B cell (primary cell): ENCODE measurements around the gene OR2A12. TPM values are rescaled to one million over a fixed set of nuclear protein-coding genes. Genes with fewer than 3 reads are reported as not detected.

ENCODE experiments used
- ATAC-seq: fragments of 200-7000 bp; cut with Tn5 transposase; one replicate; pipeline ENCODE4 v1.10.0; 2021; ENCODE audit warnings: low read depth, mild to moderate bottlenecking, moderate number of reproducible peaks, moderate library complexity
- CTCF ChIA-PET: fragments of 350-600 bp; sonication (Branson Sonifier 250); formaldehyde crosslinking; loops from one replicate; lab custom pipeline; 2021; ENCODE audit warnings: antibody characterized with exemption, inconsistent platforms; lab: Charles Lee
- POLR2A ChIA-PET: fragments of 350-600 bp; sonication (Branson Sonifier 250); formaldehyde crosslinking; loops from one replicate; lab custom pipeline; 2021; ENCODE audit warnings: antibody characterized with exemption; lab: Charles Lee
- DNase-seq: peaks from one replicate; pipeline ENCODE4 v3.0.0; 2013
- H2AFZ ChIP-seq: 2 replicates; pipeline ENCODE4 v1.6.1; 2012; ENCODE audit warnings: mild to moderate bottlenecking, low read depth, low read length; ENCODE audit not compliant: insufficient read depth, poor library complexity, severe bottlenecking
- H3K27ac ChIP-seq, 2 donors: 1 replicate in 1 of 2; 2 replicates in 1 of 2; pipeline ENCODE4 v1.5.1; 2012 to 2013; ENCODE audit warnings: low read length in 2 of 2, mild to moderate bottlenecking in 2 of 2, moderate library complexity in 1 of 2
- H3K27me3 ChIP-seq, 4 experiments: fragments of 200-600 bp in 1 of 4; sonication (generic) in 1 of 4; replicated peaks in 1 of 4; 1 replicate in 2 of 4; 2 replicates in 2 of 4; pipeline versions ENCODE4 v1.6.1 to v1.7.0; 2013 to 2016; ENCODE audit warnings: low read length in 3 of 4, mild to moderate bottlenecking in 2 of 4, mixed read lengths in 1 of 4, moderate library complexity in 1 of 4; ENCODE audit not compliant: insufficient read depth in 4 of 4, control insufficient read depth in 3 of 4; ENCODE audit errors: control extremely low read depth in 1 of 4
- H3K36me3 ChIP-seq, 2 experiments: replicated peaks in 1 of 2; 1 replicate in 1 of 2; 2 replicates in 1 of 2; pipeline versions ENCODE4 v1.6.1 to v1.7.1; 2013; ENCODE audit warnings: low read length in 1 of 2; ENCODE audit not compliant: insufficient read depth in 2 of 2, control insufficient read depth in 1 of 2; ENCODE audit errors: control extremely low read depth in 1 of 2, extremely low read depth in 1 of 2
- H3K4me1 ChIP-seq, 2 donors: fragments of 200-600 bp in 1 of 2; sonication (generic) in 1 of 2; 1 replicate in 1 of 2; 2 replicates in 1 of 2; pipeline versions ENCODE4 v1.5.1 to v1.6.1; 2013 to 2017; ENCODE audit warnings: low read length in 2 of 2; ENCODE audit not compliant: control insufficient read depth in 2 of 2, insufficient read depth in 2 of 2
- H3K4me2 ChIP-seq: replicated peaks from 2 replicates; pipeline ENCODE3; 2012; ENCODE audit warnings: mild to moderate bottlenecking, low read depth, low read length; ENCODE audit not compliant: poor library complexity, severe bottlenecking
- H3K4me3 ChIP-seq, 5 experiments: fragments of 200-600 bp in 1 of 5; sonication (generic) in 1 of 5; 1 replicate in 3 of 5; 2 replicates in 2 of 5; pipeline versions ENCODE4 v1.5.1 to v1.7.0; 2011 to 2016; ENCODE audit warnings: low read length in 4 of 5, mild to moderate bottlenecking in 4 of 5, low read depth in 2 of 5, control low read depth in 1 of 5, moderate library complexity in 1 of 5; ENCODE audit not compliant: insufficient read depth in 1 of 5; ENCODE audit errors: control extremely low read depth in 1 of 5, extremely low read depth in 1 of 5
- H3K79me2 ChIP-seq: fragments of 200-600 bp; sonication (generic); one replicate; pipeline ENCODE4 v1.6.0; 2016; ENCODE audit warnings: low read length; ENCODE audit not compliant: control insufficient read depth, insufficient read depth
- H3K9ac ChIP-seq: fragments of 200-600 bp; sonication (generic); 2 replicates; pipeline ENCODE4 v1.6.1; 2017; ENCODE audit warnings: mild to moderate bottlenecking, low read length, moderate library complexity
- H3K9me3 ChIP-seq, 3 donors: one replicate each; pipeline versions ENCODE4 v1.6.1 to v1.7.1; 2013; ENCODE audit warnings: low read length in 2 of 3; ENCODE audit not compliant: control insufficient read depth in 2 of 3, insufficient read depth in 1 of 3; ENCODE audit errors: control extremely low read depth in 1 of 3
- H4K20me1 ChIP-seq: 2 replicates; pipeline ENCODE4 v1.6.0; 2012; ENCODE audit warnings: mild to moderate bottlenecking, low read length; ENCODE audit not compliant: insufficient read depth, control insufficient read depth, poor library complexity, severe bottlenecking
- H3K27ac Mint-ChIP-seq: one replicate; pipeline ENCODE4 v1.8.0; 2021; ENCODE audit warnings: mixed read lengths
- H3K27me3 Mint-ChIP-seq: one replicate; pipeline ENCODE4 v1.8.0; 2021; ENCODE audit warnings: mixed read lengths
- H3K4me1 Mint-ChIP-seq: one replicate; pipeline ENCODE4 v1.8.0; 2021; ENCODE audit warnings: mixed read lengths
- H3K4me3 Mint-ChIP-seq: one replicate; pipeline ENCODE4 v1.8.0; 2021; ENCODE audit warnings: mixed read lengths
- H3K9me3 Mint-ChIP-seq: one replicate; pipeline ENCODE4 v1.8.0; 2022; ENCODE audit warnings: mixed read lengths; ENCODE audit not compliant: insufficient read depth
- EZH2 ChIP-seq: IDR thresholded peaks from 2 replicates; pipeline ENCODE4 v1.6.1; 2012; ENCODE audit warnings: borderline replicate concordance, low read depth, mild to moderate bottlenecking, moderate library complexity, low read length; ENCODE audit not compliant: insufficient read depth, poor library complexity, severe bottlenecking
- WGBS: methylation state at CpG from one replicate; pipeline ENCODE4 v1.1.5; 2013; ENCODE audit warnings: missing lambda C conversion rate; ENCODE audit not compliant: insufficient coverage; 5-methylcytosine and 5-hydroxymethylcytosine counted together
- intact Hi-C: fragments of 100-400 bp; cut with micrococcal nuclease; formaldehyde crosslinking; loops from one replicate; pipeline ENCODE4 v1.10.0; 2022
- polyA plus RNA-seq: library from polyadenylated mRNA; depleted of rRNA; stranded (reverse); fragments of >200 nt; gene quantifications from 2 replicates; pipeline ENCODE4 v1.2.3, GENCODE V29; 2012
- total RNA-seq, 2 donors: library from RNA; stranded (reverse); fragments of 120-200 nt in 1 of 2; gene quantifications; 1 replicate in 1 of 2; 2 replicates in 1 of 2; pipeline versions ENCODE4 v1.2.3 to v1.2.4, GENCODE V29; 2013 to 2022
- TF ChIP-seq, protein P1 (sequence below): fragments of 200-600 bp; IDR thresholded peaks from one replicate; pipeline ENCODE4 v1.8.0; 2022; ENCODE audit warnings: antibody characterized with exemption, mild to moderate bottlenecking

OR2A12 gene
- total and polyA plus RNA-seq, 2 donors (not counting 1 experiment from before 2014, with no cell fraction given), result not detected

DNA sequence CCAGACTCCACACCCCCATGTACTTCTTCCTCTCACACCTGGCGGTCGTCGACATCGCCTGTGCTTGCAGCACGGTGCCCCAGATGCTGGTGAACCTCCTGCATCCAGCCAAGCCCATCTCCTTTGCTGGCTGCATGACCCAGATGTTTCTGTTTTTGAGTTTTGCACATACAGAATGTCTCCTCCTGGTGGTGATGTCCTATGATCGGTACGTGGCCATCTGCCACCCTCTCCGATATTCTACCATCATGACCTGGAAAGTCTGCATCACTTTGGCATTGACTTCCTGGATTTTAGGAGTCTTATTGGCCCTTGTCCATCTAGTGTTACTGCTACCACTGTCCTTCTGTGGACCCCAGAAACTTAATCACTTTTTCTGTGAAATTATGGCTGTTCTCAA, 11.7 kb upstream of the OR2A12 start:
- Histone ChIP-seq H3K4me3 (no peak overlapping the region), H3K4me1 (no peaks in the 10 kb centered on the region), H3K4me2 (no peak overlapping the region), H2AFZ (no peak overlapping the region), H3K27ac (no peak overlapping the region), H4K20me1 (no peaks in the 10 kb centered on the region), H3K9ac (no peak overlapping the region), H3K27me3 (no peaks in the 10 kb centered on the region), H3K9me3 (no peaks in the 10 kb centered on the region), H3K79me2 (no peaks in the 10 kb centered on the region), H3K36me3 (no peaks in the 10 kb centered on the region)
- CTCF ChIA-PET, result no interaction called here
- WGBS, result 94% methylated on average over 8 of the region's 8 CpGs
- Mint-ChIP-seq H3K4me1 (no peaks in the 10 kb centered on the region), H3K27ac (no peak overlapping the region), H3K9me3 (no peaks in the 10 kb centered on the region), H3K4me3 (no peak overlapping the region), H3K27me3 (peaks cover 6% of the 10 kb centered on the region)
- no peak for DNase-seq
- no peak for ATAC-seq
- POLR2A ChIA-PET, result no interaction called here
- TF ChIP-seq, protein P1, sequence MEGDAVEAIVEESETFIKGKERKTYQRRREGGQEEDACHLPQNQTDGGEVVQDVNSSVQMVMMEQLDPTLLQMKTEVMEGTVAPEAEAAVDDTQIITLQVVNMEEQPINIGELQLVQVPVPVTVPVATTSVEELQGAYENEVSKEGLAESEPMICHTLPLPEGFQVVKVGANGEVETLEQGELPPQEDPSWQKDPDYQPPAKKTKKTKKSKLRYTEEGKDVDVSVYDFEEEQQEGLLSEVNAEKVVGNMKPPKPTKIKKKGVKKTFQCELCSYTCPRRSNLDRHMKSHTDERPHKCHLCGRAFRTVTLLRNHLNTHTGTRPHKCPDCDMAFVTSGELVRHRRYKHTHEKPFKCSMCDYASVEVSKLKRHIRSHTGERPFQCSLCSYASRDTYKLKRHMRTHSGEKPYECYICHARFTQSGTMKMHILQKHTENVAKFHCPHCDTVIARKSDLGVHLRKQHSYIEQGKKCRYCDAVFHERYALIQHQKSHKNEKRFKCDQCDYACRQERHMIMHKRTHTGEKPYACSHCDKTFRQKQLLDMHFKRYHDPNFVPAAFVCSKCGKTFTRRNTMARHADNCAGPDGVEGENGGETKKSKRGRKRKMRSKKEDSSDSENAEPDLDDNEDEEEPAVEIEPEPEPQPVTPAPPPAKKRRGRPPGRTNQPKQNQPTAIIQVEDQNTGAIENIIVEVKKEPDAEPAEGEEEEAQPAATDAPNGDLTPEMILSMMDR, result no peak
- TF ChIP-seq EZH2, result no peak
- intact Hi-C loops, result no loop called here

DNA sequence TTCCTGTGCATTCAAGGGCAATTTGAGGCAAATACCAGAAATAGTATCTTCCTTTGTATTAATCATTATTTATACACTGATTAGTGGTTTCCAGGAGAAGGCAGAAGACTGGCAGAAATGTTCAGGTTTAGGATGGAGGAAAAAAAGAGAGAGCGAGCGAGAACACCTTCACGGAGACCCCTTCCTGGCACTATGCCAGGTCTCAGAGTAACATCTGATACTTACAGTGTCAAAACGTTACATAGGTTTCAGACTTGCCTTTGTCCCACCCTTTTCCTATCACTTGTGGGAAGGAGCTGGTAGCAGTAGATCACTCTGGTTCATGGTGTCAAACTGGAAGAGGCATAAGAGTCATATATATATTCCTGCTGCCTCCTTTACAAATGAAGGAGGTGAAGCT, 652 bp downstream of the OR2A12 start:
- H3K4me1 ChIP-seq, result no peaks in the 10 kb centered on the region
- no peak for TF ChIP-seq EZH2
- TF ChIP-seq, protein P1, result no peak
- ChIA-PET POLR2A (no interaction called here), CTCF (no interaction called here)
- H3K9me3 ChIP-seq, result peaks cover 0 to 5% (median 3%) of the 10 kb centered on the region in 3 donors
- Mint-ChIP-seq H3K27ac (no peak overlapping the region), H3K4me3 (no peak overlapping the region), H3K9me3 (peaks cover 2% of the 10 kb centered on the region), H3K27me3 (peaks cover 4% of the 10 kb centered on the region), H3K4me1 (no peaks in the 10 kb centered on the region)
- H3K27ac ChIP-seq, result no peak overlapping the region
- no peak overlapping the region for H2AFZ ChIP-seq
- no peak overlapping the region for H3K4me2 ChIP-seq
- intact Hi-C loops, result no loop called here
- no peaks in the 10 kb centered on the region for H3K79me2 ChIP-seq
- no peaks in the 10 kb centered on the region for H3K36me3 ChIP-seq
- no peaks in the 10 kb centered on the region for H3K27me3 ChIP-seq
- WGBS, result no CpG with 5 or more reads among the region's 4 CpGs
- H3K4me3 ChIP-seq, result no peak overlapping the region
- ATAC-seq (no peak), DNase-seq (no peak)
- no peaks in the 10 kb centered on the region for H4K20me1 ChIP-seq
- no peak overlapping the region for H3K9ac ChIP-seq
